Stimulated activated naive CD8-positive, alpha-beta T cell treated with anti-CD3 and anti-CD28 coated beads, Interleukin-15, Interleukin-2, amounts not matched to agents 100 ng/mL and 50 ng/mL, for 24 hours (primary cell): ENCODE measurements around the gene ERC1.
"Not testable (repeated sequence)": the region's sequence is repeated elsewhere in the genome, so short reads cannot be mapped to it uniquely, and the experiment has no call there.

Experiments used
- H3K27ac Mint-ChIP-seq: one replicate; pipeline ENCODE4 v1.8.0; 2021; ENCODE audit warnings: mild to moderate bottlenecking, mixed read lengths
- H3K27me3 Mint-ChIP-seq: one replicate; pipeline ENCODE4 v1.8.0; 2021; ENCODE audit warnings: mixed read lengths
- H3K36me3 Mint-ChIP-seq: one replicate; pipeline ENCODE4 v1.8.0; 2021; ENCODE audit warnings: low read depth, mixed read lengths
- H3K4me1 Mint-ChIP-seq: one replicate; pipeline ENCODE4 v1.8.0; 2021; ENCODE audit warnings: low read depth, mixed read lengths
- H3K4me3 Mint-ChIP-seq: one replicate; pipeline ENCODE4 v1.8.0; 2021; ENCODE audit warnings: mild to moderate bottlenecking, mixed read lengths
- H3K9me3 Mint-ChIP-seq: one replicate; pipeline ENCODE4 v1.8.0; 2021; ENCODE audit warnings: mixed read lengths

Gene ERC1

DNA sequence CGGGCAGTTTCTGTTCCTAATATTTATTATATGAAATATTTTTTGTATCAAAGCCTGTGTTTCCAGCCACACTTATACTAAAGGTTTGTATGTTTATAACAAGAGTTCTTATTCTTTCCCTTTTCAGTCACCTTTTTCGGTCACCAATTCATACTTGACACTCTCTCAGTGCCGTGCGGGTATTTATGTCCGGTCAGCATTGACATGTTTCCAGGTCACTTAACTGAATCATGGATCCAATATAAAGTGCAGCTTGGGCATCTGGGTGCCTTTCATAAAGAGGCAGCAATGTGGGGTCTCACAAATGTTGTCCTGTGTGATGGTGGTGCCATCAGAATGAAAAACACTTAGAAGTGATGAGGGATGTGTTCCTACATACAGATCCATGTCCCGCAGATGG, 141.3 kb downstream of the ERC1 start:
- H3K4me1 Mint-ChIP-seq, result peaks cover 27% of the 10 kb centered on the region
- no peak overlapping the region for H3K27ac Mint-ChIP-seq
- H3K9me3 Mint-ChIP-seq, result no peaks in the 10 kb centered on the region
- H3K27me3 Mint-ChIP-seq, result no peaks in the 10 kb centered on the region
- peaks cover 8% of the 10 kb centered on the region for H3K36me3 Mint-ChIP-seq
- no peak overlapping the region for H3K4me3 Mint-ChIP-seq

DNA sequence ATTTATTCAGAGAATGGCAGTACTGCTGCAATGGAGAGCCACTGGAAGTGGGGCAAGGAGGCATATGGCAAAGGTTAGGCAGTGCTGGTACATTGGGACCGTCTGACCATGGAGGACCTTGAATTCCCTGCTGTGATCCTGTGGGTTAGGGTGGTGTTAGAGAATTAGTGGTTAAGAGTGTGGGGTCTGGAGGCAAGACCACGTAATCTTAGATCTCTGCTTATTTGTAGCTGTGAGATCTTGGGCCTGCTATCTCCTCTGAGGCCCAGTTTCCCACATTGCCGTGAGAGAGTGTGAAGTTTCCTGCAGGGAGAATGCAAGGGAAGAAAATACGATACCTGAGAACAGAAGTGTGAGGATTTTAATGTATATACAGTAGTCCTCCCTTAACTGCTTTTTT, 147.7 kb downstream of the ERC1 start:
- H3K4me3 Mint-ChIP-seq, result no peak overlapping the region
- no peaks in the 10 kb centered on the region for H3K9me3 Mint-ChIP-seq
- H3K27me3 Mint-ChIP-seq, result no peaks in the 10 kb centered on the region
- no peak overlapping the region for H3K27ac Mint-ChIP-seq
- H3K36me3 Mint-ChIP-seq, result peaks cover 6% of the 10 kb centered on the region
- H3K4me1 Mint-ChIP-seq, result no peaks in the 10 kb centered on the region

DNA sequence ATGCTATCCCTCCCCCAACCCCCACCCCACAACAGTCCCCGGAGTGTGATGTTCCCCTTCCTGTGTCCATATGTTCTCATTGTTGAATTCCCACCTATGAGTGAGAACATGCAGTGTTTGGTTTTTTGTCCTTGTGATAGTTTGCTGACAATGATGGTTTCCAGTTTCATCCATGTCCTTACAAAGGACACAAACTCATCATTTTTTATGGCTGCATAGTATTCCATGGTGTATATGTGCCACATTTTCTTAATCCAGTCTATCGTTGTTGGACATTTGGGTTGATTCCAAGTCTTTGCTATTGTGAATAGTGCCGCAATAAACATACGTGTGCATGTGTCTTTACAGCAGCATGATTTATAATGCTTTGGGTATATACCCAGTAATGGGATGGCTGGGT, 155.7 kb downstream of the ERC1 start:
- not testable (repeated sequence) for H3K4me1 Mint-ChIP-seq, H3K9me3 Mint-ChIP-seq, H3K27ac Mint-ChIP-seq, H3K27me3 Mint-ChIP-seq, H3K4me3 Mint-ChIP-seq
- peaks cover 27% of the 10 kb centered on the region for H3K36me3 Mint-ChIP-seq

DNA sequence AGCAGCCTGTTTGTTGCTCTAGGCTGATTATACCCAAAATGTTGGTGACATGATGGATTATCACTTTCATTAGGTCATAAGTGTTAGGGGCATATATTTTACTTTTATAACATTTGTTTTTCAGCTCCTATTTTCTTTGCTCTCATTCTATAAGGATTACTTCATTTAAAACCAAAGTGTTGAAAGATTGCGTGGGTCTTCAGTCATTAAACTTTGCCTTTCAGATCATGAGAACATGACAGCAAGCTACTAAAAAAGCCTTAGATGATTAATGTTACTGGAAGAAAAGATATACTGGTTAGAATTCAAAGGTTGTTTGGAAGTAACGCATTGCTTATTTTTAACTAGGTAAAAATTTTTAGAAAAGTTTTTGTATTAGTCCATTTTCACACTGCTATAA, 156.8 kb downstream of the ERC1 start:
- Mint-ChIP-seq H3K4me3 (no peak overlapping the region), H3K27me3 (no peaks in the 10 kb centered on the region), H3K9me3 (no peaks in the 10 kb centered on the region), H3K4me1 (no peaks in the 10 kb centered on the region), H3K36me3 (peaks cover 34% of the 10 kb centered on the region), H3K27ac (no peak overlapping the region)

DNA sequence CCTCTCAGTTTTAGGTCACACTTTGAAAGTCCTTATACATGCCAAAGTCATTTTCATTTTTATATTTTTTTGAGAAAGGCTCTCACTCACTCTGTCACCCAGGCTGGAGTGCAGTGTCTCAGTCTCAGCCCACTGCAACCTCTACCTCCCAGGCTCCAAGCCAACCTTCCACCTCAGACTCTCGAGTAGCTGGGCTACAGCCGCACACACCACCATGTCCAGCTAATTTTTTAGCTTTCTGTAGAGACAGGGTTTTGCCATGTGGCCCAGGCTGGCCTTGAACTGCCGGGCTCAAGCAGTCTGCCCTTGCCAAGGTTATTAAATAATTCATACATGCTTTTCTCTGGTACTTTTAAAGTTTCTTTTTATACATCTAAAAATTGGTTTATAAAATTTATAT, 166.0 kb downstream of the ERC1 start:
- no peaks in the 10 kb centered on the region for H3K4me1 Mint-ChIP-seq
- H3K27me3 Mint-ChIP-seq, result no peaks in the 10 kb centered on the region
- no peak overlapping the region for H3K4me3 Mint-ChIP-seq
- H3K27ac Mint-ChIP-seq, result no peak overlapping the region
- H3K36me3 Mint-ChIP-seq, result peaks cover 26% of the 10 kb centered on the region
- H3K9me3 Mint-ChIP-seq, result no peaks in the 10 kb centered on the region

DNA sequence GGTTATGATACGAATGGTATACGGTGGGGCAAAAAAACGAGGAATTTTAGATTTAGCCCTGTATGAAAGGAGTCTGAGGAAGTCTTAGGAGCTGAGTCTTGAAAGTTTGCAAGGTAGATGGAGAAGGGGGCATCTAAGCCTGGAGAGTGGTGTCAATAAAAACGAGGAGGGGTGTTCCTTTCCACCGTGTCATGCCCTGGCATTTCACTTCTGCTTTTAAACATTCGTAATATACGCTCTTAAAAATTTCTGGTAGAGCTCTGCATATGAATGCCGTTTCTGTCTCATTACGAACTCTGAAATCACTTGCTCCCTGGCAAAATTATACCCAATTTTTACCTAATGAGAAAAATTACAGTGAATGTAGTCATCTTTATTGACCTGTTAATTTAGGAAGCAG, 170.2 kb downstream of the ERC1 start:
- Mint-ChIP-seq H3K27ac (no peak overlapping the region), H3K4me1 (no peaks in the 10 kb centered on the region), H3K36me3 (peaks cover 32% of the 10 kb centered on the region), H3K27me3 (no peaks in the 10 kb centered on the region), H3K4me3 (no peak overlapping the region), H3K9me3 (no peaks in the 10 kb centered on the region)

DNA sequence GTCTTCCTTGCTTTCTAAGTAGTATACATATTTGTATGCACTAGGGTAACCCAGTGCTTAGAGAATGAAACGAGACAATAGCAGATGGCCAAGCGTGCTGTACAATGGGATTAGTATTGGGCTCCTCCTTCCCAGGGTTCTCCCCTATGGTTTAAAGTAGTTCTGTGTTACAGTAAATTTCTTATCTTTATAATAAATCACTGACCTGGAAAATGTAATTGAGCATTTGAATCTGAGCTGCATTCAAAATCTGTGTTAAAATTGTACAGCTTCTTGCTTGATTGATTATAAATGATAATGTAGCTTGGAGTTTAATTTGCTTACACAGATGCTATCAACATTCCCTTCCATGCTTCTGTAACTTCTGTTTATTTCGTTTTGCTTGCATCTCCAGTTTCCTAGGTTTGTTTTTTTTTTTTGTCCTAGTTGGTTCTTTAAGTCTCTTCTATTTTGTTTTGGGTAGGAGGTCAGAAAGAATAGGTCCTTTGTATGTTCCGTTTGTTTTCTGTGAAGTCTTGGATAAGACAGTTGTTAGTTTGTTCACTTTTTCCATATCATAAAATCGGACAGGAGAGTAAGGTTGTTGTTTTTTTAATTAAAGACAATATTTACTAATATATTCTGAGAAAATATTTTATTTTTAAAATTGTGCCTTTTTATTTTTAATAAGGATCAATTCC, 171.2 kb downstream of the ERC1 start:
- Mint-ChIP-seq H3K36me3 (peaks cover 34% of the 10 kb centered on the region), H3K27me3 (no peaks in the 10 kb centered on the region), H3K9me3 (no peaks in the 10 kb centered on the region), H3K27ac (no peak overlapping the region), H3K4me3 (no peak overlapping the region), H3K4me1 (no peaks in the 10 kb centered on the region)

DNA sequence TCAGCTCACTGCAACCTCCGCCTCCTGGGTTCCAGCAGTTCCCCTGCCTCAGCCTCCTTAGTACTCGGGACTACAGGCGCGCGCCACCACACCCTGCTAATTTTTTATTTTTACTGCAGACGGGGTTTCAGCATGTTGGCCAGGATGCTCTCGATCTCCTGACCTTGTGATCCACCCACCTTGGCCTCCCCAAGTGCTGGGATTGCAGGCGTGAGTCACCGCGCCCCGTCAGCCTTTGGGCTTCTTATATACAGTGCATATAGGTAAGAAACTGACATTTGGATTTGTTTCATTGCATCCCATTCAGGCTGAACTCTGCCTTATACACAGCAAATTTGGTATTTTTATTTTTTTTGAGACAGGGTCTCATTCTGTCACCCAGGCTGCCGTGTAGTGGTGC, 176.8 kb downstream of the ERC1 start:
- no peaks in the 10 kb centered on the region for H3K27me3 Mint-ChIP-seq
- no peak overlapping the region for H3K4me3 Mint-ChIP-seq
- peaks cover 18% of the 10 kb centered on the region for H3K36me3 Mint-ChIP-seq
- no peaks in the 10 kb centered on the region for H3K9me3 Mint-ChIP-seq
- no peak overlapping the region for H3K27ac Mint-ChIP-seq
- H3K4me1 Mint-ChIP-seq, result no peaks in the 10 kb centered on the region

DNA sequence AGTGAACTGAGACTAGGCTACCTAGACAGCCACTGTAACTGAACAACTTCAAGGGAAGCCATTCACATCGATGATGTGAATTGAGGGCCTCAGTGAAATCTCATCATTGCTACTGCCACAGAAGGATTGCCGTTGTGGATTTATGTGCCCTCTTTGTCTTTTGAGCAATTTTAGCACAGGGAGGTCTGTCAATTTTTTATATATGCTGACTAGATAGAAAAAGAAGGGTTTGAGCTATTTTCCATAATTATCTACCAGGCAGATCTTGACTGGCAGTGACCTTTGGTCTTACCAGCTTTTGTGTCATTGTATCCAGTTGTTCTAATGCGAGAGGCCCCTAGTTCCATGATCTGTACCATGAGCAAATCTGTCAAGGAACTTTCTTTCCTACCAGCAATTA, 179.4 kb downstream of the ERC1 start:
- Mint-ChIP-seq H3K27me3 (no peaks in the 10 kb centered on the region), H3K27ac (no peak overlapping the region), H3K4me3 (no peak overlapping the region)

DNA sequence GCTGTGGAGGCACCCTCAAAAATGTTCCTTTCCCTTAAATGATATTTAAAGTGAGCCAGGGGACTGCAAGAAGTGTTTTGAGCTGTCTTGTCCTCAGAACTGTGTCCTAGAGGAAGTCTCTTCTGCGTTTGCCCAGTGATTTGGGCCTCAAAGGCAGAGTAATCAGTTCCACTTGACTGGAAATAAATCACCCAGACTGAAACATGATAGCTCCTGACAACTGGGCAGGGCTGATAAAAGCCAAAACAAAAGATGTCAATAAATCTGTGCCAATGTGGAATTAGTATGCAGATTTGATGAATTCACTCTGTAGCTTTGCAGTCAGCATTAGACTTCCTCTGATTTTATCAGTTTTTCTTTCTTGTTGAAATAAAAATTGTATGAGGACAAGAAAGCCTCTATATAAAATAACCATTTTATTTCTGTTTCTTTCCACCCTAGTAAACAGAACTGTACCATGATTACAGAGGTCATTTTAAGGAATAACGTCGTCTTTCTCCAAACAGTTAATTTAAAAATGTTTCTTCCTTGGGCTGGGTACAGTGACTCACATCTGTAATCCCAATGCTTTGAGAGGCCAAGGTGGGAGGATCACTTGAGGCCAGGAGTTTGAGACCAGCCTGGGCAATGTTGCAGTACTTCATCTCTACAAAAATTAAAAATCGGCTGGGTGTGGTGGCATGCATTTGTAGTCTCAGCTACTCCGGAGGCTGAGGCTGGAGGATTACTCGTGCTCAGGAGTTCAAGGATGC, 180.8 kb downstream of the ERC1 start:
- H3K4me1 Mint-ChIP-seq, result no peaks in the 10 kb centered on the region
- no peaks in the 10 kb centered on the region for H3K27me3 Mint-ChIP-seq
- H3K9me3 Mint-ChIP-seq, result no peaks in the 10 kb centered on the region
- H3K4me3 Mint-ChIP-seq, result no peak overlapping the region
- no peak overlapping the region for H3K27ac Mint-ChIP-seq
- H3K36me3 Mint-ChIP-seq, result peaks cover 12% of the 10 kb centered on the region

More for the DNA sequence above, 179.4 kb downstream of the ERC1 start:
- Mint-ChIP-seq H3K4me1 (no peaks in the 10 kb centered on the region), H3K9me3 (no peaks in the 10 kb centered on the region), H3K36me3 (peaks cover 14% of the 10 kb centered on the region)

DNA sequence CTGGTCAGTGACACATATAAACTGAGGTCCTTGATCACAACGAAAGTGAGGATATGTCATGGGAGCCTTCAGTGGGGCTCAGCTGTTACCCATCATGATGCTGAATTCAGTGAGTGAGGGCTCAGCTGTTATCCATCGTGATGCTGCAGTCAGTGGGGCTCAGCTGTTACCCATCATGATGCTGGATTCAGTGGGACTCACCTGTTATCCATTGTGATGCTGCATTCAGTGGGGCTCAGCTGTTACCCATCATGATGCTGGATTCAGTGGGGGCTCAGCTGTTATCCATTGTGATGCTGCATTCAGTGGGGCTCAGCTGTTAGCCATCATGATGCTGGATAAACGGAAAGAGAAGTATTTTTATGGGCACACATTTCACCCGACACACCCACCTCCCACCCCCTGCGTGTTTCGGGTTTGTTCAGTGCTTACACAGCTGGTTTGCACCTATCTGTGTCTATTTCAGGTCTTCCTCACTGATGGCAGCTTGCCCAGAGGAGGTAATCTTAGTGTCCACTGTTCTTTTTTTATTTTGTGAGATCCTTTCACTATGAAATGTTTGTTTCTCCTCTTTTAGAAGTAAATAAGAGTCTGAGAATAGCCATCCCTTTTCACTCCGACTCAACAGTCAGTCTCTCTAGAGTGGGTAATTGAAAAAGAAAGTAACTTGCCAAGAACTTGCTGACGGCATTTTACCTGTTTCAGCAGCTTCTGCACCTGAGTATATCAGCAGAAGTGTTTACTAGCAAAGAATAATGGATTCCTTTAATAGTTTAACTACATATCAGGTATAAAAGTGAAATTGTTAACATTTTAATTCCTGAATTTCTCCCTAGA, 183.0 kb downstream of the ERC1 start:
- Mint-ChIP-seq H3K4me3 (no peak overlapping the region), H3K27me3 (no peaks in the 10 kb centered on the region)

DNA sequence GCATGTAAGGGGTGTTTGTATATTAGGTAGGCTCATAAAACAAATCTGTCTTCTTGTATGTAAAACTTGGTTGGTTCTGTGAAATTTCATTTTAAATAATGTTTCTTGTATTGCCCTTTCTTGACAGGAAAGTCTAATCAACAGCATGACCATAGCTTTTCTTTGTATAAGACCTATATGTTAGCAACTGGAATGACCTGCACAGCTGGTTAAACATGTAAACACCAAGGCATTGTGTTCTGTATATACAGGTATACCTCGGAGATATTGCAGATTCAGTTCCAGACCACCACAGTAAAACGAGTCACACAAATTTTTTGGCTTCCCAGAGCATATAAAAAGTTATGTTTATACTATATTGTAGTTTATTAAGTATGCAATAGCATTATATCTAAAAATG, 183.6 kb downstream of the ERC1 start:
- Mint-ChIP-seq H3K27me3 (no peaks in the 10 kb centered on the region), H3K4me3 (no peak overlapping the region), H3K27ac (no peak overlapping the region), H3K4me1 (no peaks in the 10 kb centered on the region), H3K9me3 (no peaks in the 10 kb centered on the region), H3K36me3 (peaks cover 17% of the 10 kb centered on the region)

More for the DNA sequence above, 183.0 kb downstream of the ERC1 start:
- Mint-ChIP-seq H3K36me3 (peaks cover 17% of the 10 kb centered on the region), H3K9me3 (no peaks in the 10 kb centered on the region), H3K4me1 (no peaks in the 10 kb centered on the region), H3K27ac (no peak overlapping the region)

DNA sequence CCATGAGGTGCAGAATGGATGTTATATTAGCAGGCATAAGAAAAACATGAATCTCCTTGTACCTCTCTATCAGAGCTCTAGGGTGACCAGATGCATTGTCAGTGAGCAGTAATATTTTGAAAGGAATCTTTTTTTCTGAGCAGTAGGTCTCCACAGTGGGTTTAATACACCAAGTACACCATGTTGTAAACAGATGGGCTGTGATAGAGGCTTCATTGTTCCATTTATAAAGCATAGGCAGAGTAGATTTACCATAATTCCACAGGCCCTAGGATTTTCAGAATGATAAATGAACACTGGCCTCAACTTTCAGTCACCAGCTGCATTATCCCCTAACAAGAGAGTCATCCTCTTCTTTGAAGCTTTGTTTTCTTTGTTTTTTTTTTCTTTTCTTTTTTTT, 185.2 kb downstream of the ERC1 start:
- no peaks in the 10 kb centered on the region for H3K4me1 Mint-ChIP-seq
- no peak overlapping the region for H3K27ac Mint-ChIP-seq
- H3K27me3 Mint-ChIP-seq, result no peaks in the 10 kb centered on the region
- H3K4me3 Mint-ChIP-seq, result no peak overlapping the region
- no peaks in the 10 kb centered on the region for H3K9me3 Mint-ChIP-seq
- H3K36me3 Mint-ChIP-seq, result peaks cover 17% of the 10 kb centered on the region

DNA sequence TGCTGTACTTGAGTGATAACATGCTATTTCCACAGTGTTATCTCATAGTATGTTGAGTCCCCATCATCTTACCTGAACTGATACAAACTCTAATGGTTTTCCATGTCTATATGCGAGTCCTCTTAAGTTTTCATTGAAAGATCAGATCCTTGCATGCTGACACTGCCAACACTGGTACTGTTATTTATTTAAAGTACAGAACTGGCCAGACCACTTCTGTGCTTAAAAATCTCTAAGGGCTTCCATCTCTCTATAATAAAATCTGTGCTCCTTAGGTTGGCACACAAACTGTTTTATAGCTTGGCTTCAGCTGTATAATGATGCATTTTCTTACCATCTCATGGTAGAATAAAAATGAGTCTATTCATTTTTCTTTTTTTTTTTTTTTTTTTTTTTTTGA, 188.1 kb downstream of the ERC1 start:
- no peaks in the 10 kb centered on the region for H3K9me3 Mint-ChIP-seq
- H3K4me1 Mint-ChIP-seq, result no peaks in the 10 kb centered on the region
- no peak overlapping the region for H3K27ac Mint-ChIP-seq
- H3K4me3 Mint-ChIP-seq, result no peak overlapping the region
- H3K27me3 Mint-ChIP-seq, result no peaks in the 10 kb centered on the region
- H3K36me3 Mint-ChIP-seq, result peaks cover 35% of the 10 kb centered on the region

DNA sequence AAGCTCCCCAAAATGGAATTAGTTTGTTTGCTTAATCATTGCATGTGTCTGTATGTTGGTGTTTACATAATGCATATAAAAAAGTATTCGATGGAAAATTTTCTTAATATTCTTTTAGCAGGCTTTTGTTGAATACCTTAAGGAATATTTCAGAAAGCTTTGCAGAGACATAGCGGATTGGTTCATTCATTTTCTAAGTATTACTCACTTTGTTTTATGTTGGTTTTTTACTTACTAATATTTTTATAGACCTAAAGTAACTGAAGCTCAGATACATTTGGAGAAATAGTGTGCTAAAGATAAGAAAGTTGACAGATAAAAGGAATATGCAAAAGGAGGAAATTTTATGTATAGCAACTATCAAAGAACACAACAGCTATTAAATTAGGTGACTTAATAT, 191.0 kb downstream of the ERC1 start:
- H3K27ac Mint-ChIP-seq, result no peak overlapping the region
- peaks cover 10% of the 10 kb centered on the region for H3K4me1 Mint-ChIP-seq
- peaks cover 34% of the 10 kb centered on the region for H3K36me3 Mint-ChIP-seq
- no peaks in the 10 kb centered on the region for H3K9me3 Mint-ChIP-seq
- no peak overlapping the region for H3K4me3 Mint-ChIP-seq
- H3K27me3 Mint-ChIP-seq, result no peaks in the 10 kb centered on the region
